HL-60 (cell line): Measurements from ENCODE around the gene CTNS.

Experiments used
- DNase-seq, 2 experiments: peaks; one replicate each; pipeline ENCODE4 v3.0.0-alpha.2; 2010 to 2020; ENCODE audit warnings: low read depth in 1 of 2, low spot score in 1 of 2
- H3K27ac ChIP-seq: fragments of 250-450 bp; sonication (Bioruptor Pico); replicated peaks from 2 replicates; pipeline ENCODE4 v1.5.1; 2020; ENCODE audit warnings: mild to moderate bottlenecking, moderate library complexity
- H3K27me3 ChIP-seq: fragments of 250-450 bp; sonication (Bioruptor Pico); 2 replicates; pipeline ENCODE4 v1.5.1; 2021; ENCODE audit warnings: mild to moderate bottlenecking, moderate library complexity; ENCODE audit not compliant: insufficient read depth, poor library complexity, severe bottlenecking
- H3K4me3 ChIP-seq: replicated peaks from 2 replicates; pipeline ENCODE4 v1.5.1; 2011; ENCODE audit warnings: mild to moderate bottlenecking, control low read depth, low read length; ENCODE audit not compliant: insufficient read depth
- CTCF ChIP-seq: IDR thresholded peaks from one replicate; pipeline ENCODE4 v1.5.1; 2011; ENCODE audit warnings: low read length, control low read depth, inconsistent platforms; ENCODE audit not compliant: insufficient read depth
- GABPA ChIP-seq: IDR thresholded peaks from 2 replicates; pipeline ENCODE4 v1.6.1; 2012; ENCODE audit warnings: low read depth
- POLR2AphosphoS5 ChIP-seq: IDR thresholded peaks from 2 replicates; pipeline ENCODE4 v1.6.1; 2012; ENCODE audit warnings: low read depth
- REST ChIP-seq: IDR thresholded peaks from 2 replicates; pipeline ENCODE4 v1.6.1; 2012; ENCODE audit warnings: low read depth; ENCODE audit not compliant: insufficient replicate concordance
- SPI1 ChIP-seq: IDR thresholded peaks from 2 replicates; pipeline ENCODE4 v1.6.1; 2012; ENCODE audit warnings: low read depth, mild to moderate bottlenecking, borderline replicate concordance

Gene CTNS

DNA sequence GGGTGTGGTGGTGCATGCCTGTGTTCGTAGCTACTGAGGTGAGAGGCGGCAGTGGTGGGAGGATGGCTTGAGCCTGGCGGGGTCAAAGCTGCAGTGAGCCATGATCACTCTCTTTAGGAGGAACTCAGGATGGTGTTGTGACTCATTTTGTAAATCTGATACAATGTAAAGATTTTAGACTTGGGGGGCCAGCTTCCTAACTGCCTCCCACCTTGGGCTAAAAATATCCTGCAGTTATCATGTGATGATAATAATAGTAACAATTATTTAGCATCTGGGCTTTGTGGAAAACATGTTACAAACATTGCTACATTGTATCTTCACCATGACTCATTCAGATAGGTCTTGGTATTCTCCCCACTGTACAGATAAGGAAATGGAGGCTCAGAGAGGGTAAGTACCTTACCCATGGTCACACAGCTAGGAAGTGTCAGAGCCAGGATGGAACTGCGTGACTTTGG lies 7.4 kb downstream of the CTNS start:
- Histone ChIP-seq H3K27me3 (no peaks in the 10 kb centered on the region), H3K27ac (no peak overlapping the region), H3K4me3 (no peak overlapping the region)
- DNase-seq: no peak
- TF ChIP-seq SPI1: no peak
- no peak for TF ChIP-seq POLR2AphosphoS5
- no peak for TF ChIP-seq GABPA
- TF ChIP-seq REST: no peak

GRCh38 chr17:3645310-3645709 lies 8.8 kb downstream of the CTNS start:
- Histone ChIP-seq H3K4me3 (no peak overlapping the region), H3K27me3 (no peaks in the 10 kb centered on the region), H3K27ac (no peak overlapping the region)
- no peak for DNase-seq
- no peak for TF ChIP-seq CTCF
- no peak for TF ChIP-seq SPI1
- TF ChIP-seq GABPA: no peak
- TF ChIP-seq POLR2AphosphoS5: no peak
- no peak for TF ChIP-seq REST

- H3K27me3 ChIP-seq: no peaks in the 10 kb centered on the region
- TF ChIP-seq GABPA (no peak), CTCF (no peak), POLR2AphosphoS5 (no peak), REST (no peak), SPI1 (no peak)
- H3K27ac ChIP-seq: no peak overlapping the region
- H3K4me3 ChIP-seq: no peak overlapping the region
- no peak for DNase-seq
Observed at GRCh38 chr17:3647251-3647650, 10.7 kb downstream of the CTNS start.
